HuH-7.5 (cell line): ENCODE results near the gene SIN3A.
"Not testable (repeated sequence)": the region's sequence is repeated elsewhere in the genome, so short reads cannot be mapped to it uniquely, and the experiment has no call there.

ENCODE experiments used
- DNase-seq: peaks from one replicate; pipeline ENCODE4 v3.0.0; 2011; ENCODE audit warnings: low spot score

SIN3A gene

GRCh38 chr15:75450307-75451201, 936 bp downstream of the SIN3A start:
- peak; percentile 86 for DNase-seq

GRCh38 chr15:75449585-75450306, 1.7 kb downstream of the SIN3A start:
- no peak for DNase-seq

GRCh38 chr15:75448171-75448570, 3.3 kb downstream of the SIN3A start:
- DNase-seq = not testable (repeated sequence)

GRCh38 chr15:75446151-75446550, 5.3 kb downstream of the SIN3A start:
- DNase-seq = no peak

GRCh38 chr15:75445324-75445723, 6.2 kb downstream of the SIN3A start:
- DNase-seq = not testable (repeated sequence)

GRCh38 chr15:75443972-75444453, 7.5 kb downstream of the SIN3A start:
- not testable (repeated sequence) for DNase-seq

- DNase-seq = no peak
These were observed 13.8 kb downstream of the SIN3A start for GRCh38 chr15:75437721-75438120.

GRCh38 chr15:75436881-75437280, 14.6 kb downstream of the SIN3A start:
- no peak for DNase-seq

- no peak for DNase-seq
These were observed 19.8 kb downstream of the SIN3A start for GRCh38 chr15:75431682-75432081.

- DNase-seq = no peak
These were observed 20.2 kb downstream of the SIN3A start for GRCh38 chr15:75431270-75431669.

GRCh38 chr15:75430259-75430658, 21.2 kb downstream of the SIN3A start:
- DNase-seq = no peak

GRCh38 chr15:75428152-75428551, 23.3 kb downstream of the SIN3A start:
- DNase-seq = no peak

GRCh38 chr15:75425966-75426500, 25.5 kb downstream of the SIN3A start:
- DNase-seq = no peak

GRCh38 chr15:75422554-75422953, 28.9 kb downstream of the SIN3A start:
- DNase-seq = no peak

GRCh38 chr15:75420698-75421097, 30.8 kb downstream of the SIN3A start:
- DNase-seq = no peak

GRCh38 chr15:75416584-75416983, 34.9 kb downstream of the SIN3A start:
- no peak for DNase-seq

GRCh38 chr15:75410196-75410595, 41.3 kb downstream of the SIN3A start:
- DNase-seq = no peak

GRCh38 chr15:75407083-75407482, 44.4 kb downstream of the SIN3A start:
- DNase-seq = no peak

GRCh38 chr15:75403892-75404291, 47.6 kb downstream of the SIN3A start:
- DNase-seq = no peak

GRCh38 chr15:75397494-75397893, 54.0 kb downstream of the SIN3A start:
- DNase-seq = no peak

GRCh38 chr15:75389791-75390382, 61.6 kb downstream of the SIN3A start:
- no peak for DNase-seq

- not testable (repeated sequence) for DNase-seq
These were observed 67.5 kb downstream of the SIN3A start for GRCh38 chr15:75383986-75384385.
